PFSK-1 (cell line): ENCODE data around the gene SLC6A2.

Experiments
- FOXP2 ChIP-seq: optimal IDR thresholded peaks from 2 replicates; pipeline ENCODE3; 2011; ENCODE audit warnings: borderline replicate concordance, control low read depth, inconsistent platforms; ENCODE audit not compliant: insufficient read depth; ENCODE audit errors: extremely low read length, extremely low read depth
- POLR2AphosphoS5 ChIP-seq: IDR thresholded peaks from 2 replicates; pipeline ENCODE4 v1.6.1; 2012; ENCODE audit warnings: low read depth, mild to moderate bottlenecking, control low read depth, low read length, moderate library complexity
- SIN3A ChIP-seq: IDR thresholded peaks from 2 replicates; pipeline ENCODE4 v1.6.1; 2012; ENCODE audit warnings: mild to moderate bottlenecking, low read length, moderate library complexity, borderline replicate concordance; ENCODE audit not compliant: insufficient read depth
- TAF1 ChIP-seq: IDR thresholded peaks from 2 replicates; pipeline ENCODE4 v1.6.1; 2012; ENCODE audit warnings: low read length, control low read depth, borderline replicate concordance; ENCODE audit not compliant: insufficient read depth
- TF ChIP-seq, protein P1 (sequence below), 2 experiments: IDR thresholded peaks; 2 replicates each; pipeline versions ENCODE4 v1.6.1 to v1.8.0; 2011 to 2012; ENCODE audit warnings: low read depth in 2 of 2, low read length in 2 of 2, control low read depth in 1 of 2, inconsistent platforms in 1 of 2, mild to moderate bottlenecking in 1 of 2, moderate library complexity in 1 of 2; ENCODE audit not compliant: insufficient read depth in 1 of 2

The SLC6A2 gene

DNA sequence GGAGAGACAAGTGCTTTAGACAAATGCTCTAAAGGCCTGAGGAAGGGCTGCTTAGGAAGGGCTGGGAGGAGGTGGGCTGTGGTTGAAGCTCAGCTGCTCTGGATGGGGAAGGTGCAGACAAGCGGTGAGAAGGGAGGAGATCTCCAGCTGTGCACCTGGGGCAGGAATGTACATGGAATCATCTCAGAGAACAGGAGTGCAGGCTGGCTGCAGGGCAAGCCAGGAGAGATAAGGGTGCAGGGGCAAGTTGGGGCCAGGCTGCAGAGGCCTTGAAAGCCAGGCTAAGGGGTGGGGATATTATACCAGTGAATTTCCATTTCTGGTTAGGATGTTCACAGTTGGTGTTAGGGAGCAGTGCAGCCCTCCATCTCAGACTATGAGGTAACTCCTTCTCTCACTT lies 4.2 kb downstream of the SLC6A2 start:
- no peak for TF ChIP-seq POLR2AphosphoS5
- TF ChIP-seq FOXP2 = no peak
- TF ChIP-seq, protein P1, sequence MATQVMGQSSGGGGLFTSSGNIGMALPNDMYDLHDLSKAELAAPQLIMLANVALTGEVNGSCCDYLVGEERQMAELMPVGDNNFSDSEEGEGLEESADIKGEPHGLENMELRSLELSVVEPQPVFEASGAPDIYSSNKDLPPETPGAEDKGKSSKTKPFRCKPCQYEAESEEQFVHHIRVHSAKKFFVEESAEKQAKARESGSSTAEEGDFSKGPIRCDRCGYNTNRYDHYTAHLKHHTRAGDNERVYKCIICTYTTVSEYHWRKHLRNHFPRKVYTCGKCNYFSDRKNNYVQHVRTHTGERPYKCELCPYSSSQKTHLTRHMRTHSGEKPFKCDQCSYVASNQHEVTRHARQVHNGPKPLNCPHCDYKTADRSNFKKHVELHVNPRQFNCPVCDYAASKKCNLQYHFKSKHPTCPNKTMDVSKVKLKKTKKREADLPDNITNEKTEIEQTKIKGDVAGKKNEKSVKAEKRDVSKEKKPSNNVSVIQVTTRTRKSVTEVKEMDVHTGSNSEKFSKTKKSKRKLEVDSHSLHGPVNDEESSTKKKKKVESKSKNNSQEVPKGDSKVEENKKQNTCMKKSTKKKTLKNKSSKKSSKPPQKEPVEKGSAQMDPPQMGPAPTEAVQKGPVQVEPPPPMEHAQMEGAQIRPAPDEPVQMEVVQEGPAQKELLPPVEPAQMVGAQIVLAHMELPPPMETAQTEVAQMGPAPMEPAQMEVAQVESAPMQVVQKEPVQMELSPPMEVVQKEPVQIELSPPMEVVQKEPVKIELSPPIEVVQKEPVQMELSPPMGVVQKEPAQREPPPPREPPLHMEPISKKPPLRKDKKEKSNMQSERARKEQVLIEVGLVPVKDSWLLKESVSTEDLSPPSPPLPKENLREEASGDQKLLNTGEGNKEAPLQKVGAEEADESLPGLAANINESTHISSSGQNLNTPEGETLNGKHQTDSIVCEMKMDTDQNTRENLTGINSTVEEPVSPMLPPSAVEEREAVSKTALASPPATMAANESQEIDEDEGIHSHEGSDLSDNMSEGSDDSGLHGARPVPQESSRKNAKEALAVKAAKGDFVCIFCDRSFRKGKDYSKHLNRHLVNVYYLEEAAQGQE (IDR thresholded peaks at IDR 0.05; ENCODE audit: insufficient read depth in 1 of 2, low read depth in 2 of 2, low read length in 2 of 2) = no peak

DNA sequence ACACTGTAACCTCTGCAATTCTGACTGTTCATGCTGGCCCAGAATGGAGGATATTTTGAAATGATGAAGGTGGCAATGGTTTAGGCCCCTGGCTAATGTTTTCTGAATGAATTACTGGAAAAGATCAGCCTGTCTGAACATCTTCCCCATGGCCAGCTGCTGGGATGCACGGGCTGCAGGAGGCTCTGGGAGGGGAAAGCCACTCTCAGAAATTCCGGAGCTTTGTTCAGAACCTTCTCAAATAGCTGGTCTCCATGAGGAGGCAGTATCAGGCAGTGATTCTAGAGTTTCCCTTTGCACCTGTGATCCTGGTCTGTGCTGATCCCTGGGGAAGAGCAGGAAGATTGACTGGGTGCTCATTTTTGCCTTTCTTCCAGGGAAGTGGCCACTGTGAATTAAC lies 5.0 kb downstream of the SLC6A2 start:
- TF ChIP-seq POLR2AphosphoS5 (no peak), FOXP2 (no peak), TAF1 (no peak), SIN3A (no peak)
- TF ChIP-seq, protein P1 (IDR thresholded peaks at IDR 0.05; ENCODE audit: insufficient read depth in 1 of 2, low read depth in 2 of 2, low read length in 2 of 2) = no peak

DNA sequence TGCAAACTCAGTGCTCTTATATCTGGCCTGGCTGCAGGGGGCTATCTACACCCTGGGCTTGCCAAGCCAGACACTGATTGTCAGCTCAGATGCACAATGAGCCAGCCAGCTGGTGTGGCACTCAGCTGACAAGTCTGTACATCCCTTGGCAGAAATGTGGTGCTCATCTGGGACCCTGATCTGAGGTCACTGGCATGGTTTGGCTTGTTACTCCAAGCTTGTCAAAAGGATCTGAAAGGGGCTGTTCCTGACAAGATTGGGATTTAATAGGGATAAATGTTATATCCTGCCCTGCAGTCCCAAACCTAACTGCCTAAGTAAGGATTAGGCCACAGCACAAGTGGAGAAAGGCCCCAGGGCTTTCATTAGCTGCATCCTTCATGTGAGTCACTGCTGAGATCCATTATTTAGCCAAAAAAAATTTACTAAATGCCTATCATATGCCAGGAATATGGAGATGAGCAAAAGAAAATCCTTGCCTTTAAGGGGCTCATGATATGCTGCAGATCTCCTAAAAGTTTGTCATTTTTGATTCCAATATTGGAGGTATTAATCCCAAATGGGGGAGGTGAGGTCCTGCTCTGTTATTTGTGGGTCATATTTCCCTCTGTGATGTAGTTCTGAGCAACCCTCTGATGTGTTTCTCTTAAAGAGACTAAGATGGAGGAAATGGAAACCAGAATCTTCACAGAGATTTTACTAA lies 6.3 kb downstream of the SLC6A2 start:
- no peak for TF ChIP-seq FOXP2
- no peak for TF ChIP-seq POLR2AphosphoS5
- TF ChIP-seq SIN3A = no peak
- TF ChIP-seq, protein P1 (IDR thresholded peaks at IDR 0.05; ENCODE audit: insufficient read depth in 1 of 2, low read depth in 2 of 2, low read length in 2 of 2) = no peak
- no peak for TF ChIP-seq TAF1

DNA sequence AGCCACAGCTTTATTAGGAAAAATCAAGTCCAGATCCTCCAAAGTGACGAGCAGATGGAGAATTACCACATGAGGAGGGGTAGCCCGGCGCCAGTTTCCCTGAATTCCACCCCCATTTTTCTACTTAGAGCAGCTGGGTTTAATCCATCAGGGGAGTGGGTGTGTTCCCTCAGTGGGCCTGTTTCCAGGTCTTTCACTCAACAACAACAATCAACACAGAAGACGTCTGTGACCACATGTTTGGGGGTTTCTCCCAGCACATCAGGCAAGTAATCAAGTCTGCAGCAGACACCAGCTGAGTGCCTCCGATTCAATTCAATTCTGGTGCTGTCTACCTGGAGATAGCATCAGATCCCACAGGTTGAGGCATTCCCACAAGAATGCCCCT lies 6.8 kb downstream of the SLC6A2 start:
- TF ChIP-seq FOXP2 (no peak), TAF1 (no peak), POLR2AphosphoS5 (no peak), SIN3A (no peak)
- TF ChIP-seq, protein P1 (IDR thresholded peaks at IDR 0.05; ENCODE audit: insufficient read depth in 1 of 2, low read depth in 2 of 2, low read length in 2 of 2) = no peak

DNA sequence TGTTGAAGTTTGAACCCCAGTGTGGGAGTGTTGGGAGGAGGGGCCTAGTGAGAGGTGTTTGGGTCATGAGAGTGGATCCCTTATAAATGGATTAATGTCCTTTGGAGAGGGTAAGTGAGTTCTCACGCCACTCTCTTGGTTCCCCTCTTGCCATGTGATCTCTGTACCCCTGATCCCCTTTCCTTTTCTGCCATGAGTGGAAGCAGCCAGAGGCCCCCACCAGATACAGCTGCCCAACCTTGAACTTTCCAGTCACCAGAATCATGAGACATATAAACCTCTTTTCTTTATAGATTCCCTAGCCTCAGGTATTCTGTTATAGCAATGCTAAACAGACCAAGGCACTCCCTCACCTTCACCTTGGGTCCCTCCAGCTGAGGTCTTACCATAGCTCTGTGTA lies 7.4 kb downstream of the SLC6A2 start:
- no peak for TF ChIP-seq POLR2AphosphoS5
- TF ChIP-seq SIN3A = no peak
- no peak for TF ChIP-seq TAF1
- TF ChIP-seq, protein P1 (IDR thresholded peaks at IDR 0.05; ENCODE audit: insufficient read depth in 1 of 2, low read depth in 2 of 2, low read length in 2 of 2) = no peak
